ENCODE measurements around the gene FAM186B. TPM values are rescaled to one million over a fixed set of nuclear protein-coding genes. Genes with fewer than 3 reads are reported as not detected.

The FAM186B gene
- total RNA-seq, 3 donors from 2014 or later: 0.59 to 0.98 (median 0.96) TPM

GRCh38 chr12:49540229-49541139 lies 65.0 kb downstream of the FAM186B start:
- DNase-seq (ENCODE audit: low spot score in 2 of 2): peak in 1 of 2 donors; percentile 55
- no peaks in the 10 kb centered on the region for H3K9me3 ChIP-seq
- intact Hi-C loops (cut with DNase I; ENCODE audit: low total_unique reads): no loop called here
- no peak overlapping the region for H3K4me3 ChIP-seq
- H3K27me3 ChIP-seq: peaks cover 2 to 12% of the 10 kb centered on the region in 2 donors
- H3K36me3 ChIP-seq: no peaks in the 10 kb centered on the region
- H3K27ac ChIP-seq: peak overlapping the region; percentile 38 to 45
- H3K4me1 ChIP-seq: peaks cover 0 to 11% of the 10 kb centered on the region in 2 donors
- TF ChIP-seq POLR2AphosphoS5 (IDR thresholded peaks at IDR 0.05) (no peak), CTCF (IDR thresholded peaks at IDR 0.05) (no peak), POLR2A (IDR thresholded peaks at IDR 0.05) (no peak)

DNA sequence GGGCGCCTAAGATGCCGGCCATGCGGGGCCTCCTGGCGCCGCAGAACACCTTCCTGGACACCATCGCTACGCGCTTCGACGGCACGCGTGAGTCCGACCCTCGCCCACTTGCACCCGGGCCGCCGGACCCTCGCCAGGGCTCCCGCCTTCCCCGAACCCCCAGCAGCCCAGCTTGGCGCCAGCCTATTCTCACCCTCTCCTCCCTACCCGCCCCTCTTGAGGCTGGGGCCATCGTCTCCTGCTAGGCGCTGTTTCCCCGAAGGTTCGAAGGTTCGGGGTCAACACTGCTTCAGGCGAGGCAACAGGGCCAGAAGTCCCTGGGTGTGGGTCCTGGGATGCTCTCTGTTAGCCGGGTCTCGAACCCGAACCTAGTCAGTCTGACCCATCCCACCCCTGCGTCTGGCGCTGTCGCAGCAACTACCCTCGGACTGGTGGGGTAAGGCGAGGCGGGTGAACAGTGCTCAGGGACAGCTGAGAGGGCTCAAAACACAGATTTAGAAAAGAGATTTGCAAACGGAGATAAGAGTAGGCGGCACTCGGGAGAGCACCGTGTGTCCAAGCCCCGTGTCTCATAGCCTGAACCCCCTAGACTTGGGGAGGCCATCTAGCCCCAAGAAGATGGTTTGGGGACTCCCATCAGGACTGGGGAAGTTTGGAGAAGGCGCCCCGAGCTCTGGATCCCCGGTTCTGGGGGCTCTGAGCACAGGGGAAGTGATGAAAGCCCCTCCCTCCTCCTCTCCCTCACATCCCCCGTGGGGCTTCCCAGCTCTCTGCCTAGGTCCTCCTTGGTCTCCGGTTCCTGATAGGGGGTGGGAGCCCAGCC lies 65.8 kb downstream of the FAM186B start:
- H3K4me1 ChIP-seq: peaks cover 0 to 11% of the 10 kb centered on the region in 2 donors
- no peak for DNase-seq (ENCODE audit: low spot score in 2 of 2)
- peak overlapping the region in 2 of 3 donors; percentile 56 to 73 for H3K4me3 ChIP-seq
- peak overlapping the region in 1 of 2 donors; percentile 45 for H3K27ac ChIP-seq
- no peak for TF ChIP-seq POLR2A (IDR thresholded peaks at IDR 0.05)
- no peak for TF ChIP-seq POLR2AphosphoS5 (IDR thresholded peaks at IDR 0.05)
- TF ChIP-seq CTCF (IDR thresholded peaks at IDR 0.05): no peak
- no peaks in the 10 kb centered on the region for H3K9me3 ChIP-seq
- intact Hi-C loops (cut with DNase I; ENCODE audit: low total_unique reads): no loop called here
- H3K36me3 ChIP-seq: no peaks in the 10 kb centered on the region
- peaks cover 2 to 12% of the 10 kb centered on the region in 2 donors for H3K27me3 ChIP-seq

DNA sequence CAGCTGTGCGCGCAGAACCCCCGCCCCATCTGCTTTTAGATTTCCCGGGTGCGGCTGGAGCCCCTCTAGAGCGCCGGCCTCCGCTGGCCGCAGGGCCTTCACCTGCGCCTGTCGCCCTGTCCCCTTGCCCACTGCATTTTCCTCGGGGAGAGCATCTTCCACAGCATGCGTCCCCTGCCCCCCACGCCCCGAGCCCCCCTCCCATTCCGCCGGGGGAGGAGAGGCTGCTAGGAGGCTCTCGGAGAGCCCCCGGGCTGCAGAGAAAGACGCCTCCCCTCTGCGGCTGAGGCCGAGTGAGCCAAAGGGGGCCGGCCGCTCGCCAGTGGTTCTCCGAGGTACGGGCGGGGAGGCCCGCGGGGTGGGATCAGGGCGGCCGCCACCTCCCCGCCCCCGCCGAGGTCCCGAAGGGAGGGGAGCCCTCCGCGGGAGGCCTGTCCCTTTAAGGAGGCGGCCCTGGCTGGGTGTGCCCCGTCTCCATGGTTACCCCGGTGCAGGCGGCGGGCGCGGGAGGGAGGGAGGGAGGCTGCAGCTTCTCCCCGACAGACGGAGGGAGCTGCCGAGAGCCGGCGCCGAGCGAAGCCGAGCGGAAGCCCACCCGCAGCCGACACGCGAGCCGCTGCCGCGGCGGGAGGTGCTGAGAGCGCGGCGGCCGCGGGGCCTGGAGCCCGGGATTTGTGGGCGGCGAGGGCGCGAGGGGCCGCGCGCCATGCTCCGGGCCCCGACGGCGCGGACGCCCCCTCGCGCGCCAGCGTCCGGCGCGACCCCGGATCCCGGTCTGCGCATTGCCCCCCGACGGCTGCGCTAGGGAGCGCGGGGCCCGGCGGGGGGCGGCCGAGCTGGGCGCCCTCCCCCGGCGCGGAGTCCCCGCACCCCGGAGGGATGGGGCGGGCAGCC lies 66.7 kb downstream of the FAM186B start, which contains the start of gene KCNH3:
TSS of gene KCNH3 (plus strand) at position 521 of the 894 bp plus-strand sequence. CDS start 387 bp downstream, outside the sequence.
- TF ChIP-seq POLR2AphosphoS5 (IDR thresholded peaks at IDR 0.05) (no peak), CTCF (IDR thresholded peaks at IDR 0.05) (no peak), POLR2A (IDR thresholded peaks at IDR 0.05) (no peak)
- DNase-seq (ENCODE audit: low spot score in 2 of 2): peak; percentile 68 to 71

GRCh38 chr12:49537752-49538509 lies 67.5 kb downstream of the FAM186B start:
- TF ChIP-seq POLR2A (IDR thresholded peaks at IDR 0.05) (no peak), CTCF (IDR thresholded peaks at IDR 0.05) (no peak)
- no peaks in the 10 kb centered on the region for H3K9me3 ChIP-seq
- H3K27me3 ChIP-seq: peaks cover 2 to 12% of the 10 kb centered on the region in 2 donors
- H3K4me3 ChIP-seq: peak overlapping the region; percentile 42 to 73 (median 56)
- H3K4me1 ChIP-seq: peaks cover 0 to 11% of the 10 kb centered on the region in 2 donors
- no peak overlapping the region for H3K27ac ChIP-seq
- DNase-seq (ENCODE audit: low spot score in 2 of 2): no peak
- intact Hi-C loops (cut with DNase I; ENCODE audit: low total_unique reads): no loop called here
- no peaks in the 10 kb centered on the region for H3K36me3 ChIP-seq

More for the DNA sequence above, 66.7 kb downstream of the FAM186B start, which contains the start of gene KCNH3:
- Histone ChIP-seq H3K4me1 (peaks cover 0 to 11% of the 10 kb centered on the region in 2 donors), H3K27me3 (peaks cover 2 to 12% of the 10 kb centered on the region in 2 donors), H3K36me3 (no peaks in the 10 kb centered on the region), H3K4me3 (peak within 1 kb of the TSS; percentile 42 to 73 (median 56)), H3K27ac (no peak within 1 kb of the TSS), H3K9me3 (no peaks in the 10 kb centered on the region)
- intact Hi-C loops (cut with DNase I; ENCODE audit: low total_unique reads): no loop called here
